Tibial nerve (tissue), 4 donors: ENCODE results near the gene PADI1. TPM values are rescaled to one million over a fixed set of nuclear protein-coding genes. Genes with fewer than 3 reads are reported as not detected.

Experiments used
- DNase-seq, 2 donors: peaks; one replicate each; pipeline ENCODE4 v3.0.0-alpha.2; 2019; ENCODE audit warnings: low spot score in 2 of 2
- H3K27ac ChIP-seq, 4 donors: fragments of 200-600 bp; sonication (generic) in 3 of 4; one replicate each; pipeline ENCODE4 v1.5.1; 2017 to 2019; ENCODE audit warnings: mild to moderate bottlenecking in 1 of 4
- H3K27me3 ChIP-seq, 2 donors: fragments of 200-600 bp; sonication (generic) in 1 of 2; one replicate each; pipeline versions ENCODE4 v1.5.1 to v1.6.0; 2017 to 2019
- H3K36me3 ChIP-seq, 3 donors: fragments of 200-600 bp; sonication (generic); one replicate each; pipeline ENCODE4 v1.5.1; 2018 to 2019
- H3K4me1 ChIP-seq, 4 donors: fragments of 200-600 bp; sonication (generic) in 3 of 4; one replicate each; pipeline ENCODE4 v1.5.1; 2017 to 2019
- H3K4me3 ChIP-seq, 4 donors: fragments of 200-600 bp; sonication (generic) in 3 of 4; one replicate each; pipeline ENCODE4 v1.5.1; 2017 to 2019; ENCODE audit warnings: mild to moderate bottlenecking in 1 of 4, moderate library complexity in 1 of 4
- H3K9me3 ChIP-seq, 4 donors: fragments of 200-600 bp; sonication (generic) in 3 of 4; one replicate each; pipeline ENCODE4 v1.5.1; 2017 to 2019
- CTCF ChIP-seq, 5 experiments: fragments of 200-600 bp in 3 of 5; fragments of 450-650 bp in 2 of 5; sonication (generic) in 3 of 5; IDR thresholded peaks; one replicate each; pipeline ENCODE4 v1.5.1; 2016 to 2019; ENCODE audit warnings: antibody characterized with exemption in 5 of 5, mild to moderate bottlenecking in 3 of 5, moderate library complexity in 2 of 5
- EP300 ChIP-seq, 2 donors: sonication (generic); formaldehyde crosslinking; IDR thresholded peaks; one replicate each; pipeline ENCODE4 v1.6.1; 2017; ENCODE audit warnings: antibody characterized with exemption in 2 of 2, mild to moderate bottlenecking in 1 of 2
- POLR2A ChIP-seq, 2 donors: fragments of 450-650 bp; IDR thresholded peaks; one replicate each; pipeline ENCODE4 v1.6.1; 2017; ENCODE audit warnings: antibody characterized with exemption in 2 of 2, mild to moderate bottlenecking in 2 of 2, moderate library complexity in 2 of 2
- WGBS, 2 donors: methylation state at CpG; one replicate each; pipeline ENCODE4 v1.1.5; 2018; 5-methylcytosine and 5-hydroxymethylcytosine counted together
- total RNA-seq, 4 donors: library from RNA; depleted of rRNA; stranded (reverse); fragments of >200 nt; gene quantifications; one replicate each; pipeline ENCODE4 v1.1.0, GENCODE V29; 2016

PADI1 gene
- total RNA-seq, 4 donors from 2014 or later = not detected

GRCh38 chr1:17216078-17216477, 11.2 kb downstream of the PADI1 start:
- TF ChIP-seq CTCF (IDR thresholded peaks at IDR 0.05) (no peak), POLR2A (IDR thresholded peaks at IDR 0.05) (no peak)
- Histone ChIP-seq H3K4me3 (no peak overlapping the region), H3K27ac (no peak overlapping the region), H3K36me3 (no peaks in the 10 kb centered on the region), H3K4me1 (peaks cover 0 to 7% (median 0%) of the 10 kb centered on the region in 4 donors), H3K9me3 (no peaks in the 10 kb centered on the region), H3K27me3 (peaks cover 0 to 23% of the 10 kb centered on the region in 2 donors)
- DNase-seq = no peak
- WGBS, 2 donors = 46 to 56% methylated on average over 5 of the region's 5 CpGs

- no peaks in the 10 kb centered on the region for H3K9me3 ChIP-seq
- no peak for TF ChIP-seq POLR2A (IDR thresholded peaks at IDR 0.05)
- no peak for TF ChIP-seq CTCF (IDR thresholded peaks at IDR 0.05)
- no peak for TF ChIP-seq EP300 (IDR thresholded peaks at IDR 0.05)
- H3K36me3 ChIP-seq = no peaks in the 10 kb centered on the region
- no peak for DNase-seq
- peaks cover 0 to 4% (median 0%) of the 10 kb centered on the region in 4 donors for H3K4me1 ChIP-seq
- 81 to 88% methylated on average over 3 of the region's 3 CpGs for WGBS, 2 donors
- H3K27me3 ChIP-seq = peaks cover 0 to 19% of the 10 kb centered on the region in 2 donors
- H3K27ac ChIP-seq = no peak overlapping the region
- H3K4me3 ChIP-seq = no peak overlapping the region
Measured at GRCh38 chr1:17217607-17218006, 12.7 kb downstream of the PADI1 start.

- H3K4me3 ChIP-seq = no peak overlapping the region
- no peak for DNase-seq
- no peaks in the 10 kb centered on the region for H3K4me1 ChIP-seq
- no peak overlapping the region for H3K27ac ChIP-seq
- TF ChIP-seq EP300 (IDR thresholded peaks at IDR 0.05) (no peak), CTCF (IDR thresholded peaks at IDR 0.05) (no peak), POLR2A (IDR thresholded peaks at IDR 0.05) (no peak)
- H3K9me3 ChIP-seq = no peaks in the 10 kb centered on the region
- H3K27me3 ChIP-seq = peaks cover 0 to 11% of the 10 kb centered on the region in 2 donors
- 48 to 53% methylated on average over 7 of the region's 7 CpGs for WGBS, 2 donors
- H3K36me3 ChIP-seq = no peaks in the 10 kb centered on the region
Measured at GRCh38 chr1:17218939-17219338, 14.0 kb downstream of the PADI1 start.

- H3K36me3 ChIP-seq = no peaks in the 10 kb centered on the region
- TF ChIP-seq EP300 (IDR thresholded peaks at IDR 0.05) (no peak), CTCF (IDR thresholded peaks at IDR 0.05) (no peak), POLR2A (IDR thresholded peaks at IDR 0.05) (no peak)
- WGBS, 2 donors = 79 to 87% methylated on average over 3 of the region's 3 CpGs
Measured at GRCh38 chr1:17220287-17220686, 15.4 kb downstream of the PADI1 start.

GRCh38 chr1:17222557-17222956, 17.6 kb downstream of the PADI1 start:
- Histone ChIP-seq H3K36me3 (no peaks in the 10 kb centered on the region), H3K4me1 (no peaks in the 10 kb centered on the region), H3K4me3 (no peak overlapping the region), H3K27ac (no peak overlapping the region), H3K9me3 (no peaks in the 10 kb centered on the region), H3K27me3 (no peaks in the 10 kb centered on the region)
- WGBS, 2 donors = 82 to 84% methylated on average over 14 of the region's 14 CpGs
- TF ChIP-seq CTCF (IDR thresholded peaks at IDR 0.05) = no peak
- TF ChIP-seq EP300 (IDR thresholded peaks at IDR 0.05) = no peak
- no peak for TF ChIP-seq POLR2A (IDR thresholded peaks at IDR 0.05)
- no peak for DNase-seq

More at GRCh38 chr1:17220287-17220686, 15.4 kb downstream of the PADI1 start:
- Histone ChIP-seq H3K27ac (no peak overlapping the region), H3K4me3 (no peak overlapping the region), H3K4me1 (no peaks in the 10 kb centered on the region), H3K9me3 (no peaks in the 10 kb centered on the region), H3K27me3 (no peaks in the 10 kb centered on the region)
- DNase-seq = no peak
